ENCODE measurements around the gene RESP18.

- TF ChIP-seq, protein P1, sequence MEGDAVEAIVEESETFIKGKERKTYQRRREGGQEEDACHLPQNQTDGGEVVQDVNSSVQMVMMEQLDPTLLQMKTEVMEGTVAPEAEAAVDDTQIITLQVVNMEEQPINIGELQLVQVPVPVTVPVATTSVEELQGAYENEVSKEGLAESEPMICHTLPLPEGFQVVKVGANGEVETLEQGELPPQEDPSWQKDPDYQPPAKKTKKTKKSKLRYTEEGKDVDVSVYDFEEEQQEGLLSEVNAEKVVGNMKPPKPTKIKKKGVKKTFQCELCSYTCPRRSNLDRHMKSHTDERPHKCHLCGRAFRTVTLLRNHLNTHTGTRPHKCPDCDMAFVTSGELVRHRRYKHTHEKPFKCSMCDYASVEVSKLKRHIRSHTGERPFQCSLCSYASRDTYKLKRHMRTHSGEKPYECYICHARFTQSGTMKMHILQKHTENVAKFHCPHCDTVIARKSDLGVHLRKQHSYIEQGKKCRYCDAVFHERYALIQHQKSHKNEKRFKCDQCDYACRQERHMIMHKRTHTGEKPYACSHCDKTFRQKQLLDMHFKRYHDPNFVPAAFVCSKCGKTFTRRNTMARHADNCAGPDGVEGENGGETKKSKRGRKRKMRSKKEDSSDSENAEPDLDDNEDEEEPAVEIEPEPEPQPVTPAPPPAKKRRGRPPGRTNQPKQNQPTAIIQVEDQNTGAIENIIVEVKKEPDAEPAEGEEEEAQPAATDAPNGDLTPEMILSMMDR (IDR thresholded peaks at IDR 0.05): peak; percentile 95 to 99 (median 97)
- peak in 1 of 2 donors; percentile 73 for TF ChIP-seq EP300 (IDR thresholded peaks at IDR 0.05)
- no peak for TF ChIP-seq POLR2A (IDR thresholded peaks at IDR 0.05)
Measured at GRCh38 chr2:219277703-219278654, 54.6 kb downstream of the RESP18 start.

Data from tibial nerve (tissue), 4 donors.